Activated CD4-positive, alpha-beta T cell treated with anti-CD3 and anti-CD28 coated beads for 36 hours (primary cell): ENCODE measurements around the gene CORO2A. TPM values are rescaled to one million over a fixed set of nuclear protein-coding genes. Genes with fewer than 3 reads are reported as not detected.
A peak's percentile ranks its signal among the peaks of the same experiment; 100 is the strongest.

Experiments used
- ATAC-seq: fragments of 200-7000 bp; cut with Tn5 transposase; one replicate; pipeline ENCODE4 v1.10.0; 2021; ENCODE audit warnings: mild to moderate bottlenecking, moderate library complexity
- CTCF ChIA-PET: fragments of 350-600 bp; sonication (Branson Sonifier 250); formaldehyde crosslinking; loops from one replicate; lab custom pipeline; 2021; ENCODE audit warnings: antibody characterized with exemption; lab: Charles Lee
- POLR2A ChIA-PET: fragments of 350-600 bp; sonication (Branson Sonifier 250); formaldehyde crosslinking; loops from one replicate; lab custom pipeline; 2021; ENCODE audit warnings: antibody characterized with exemption, inconsistent platforms; lab: Charles Lee
- DNase-seq: peaks from one replicate; pipeline ENCODE4 v3.0.0-alpha.2; 2020
- H3K27ac Mint-ChIP-seq: one replicate; pipeline ENCODE4 v1.8.0; 2021; ENCODE audit warnings: mixed read lengths
- H3K27me3 Mint-ChIP-seq: one replicate; pipeline ENCODE4 v1.8.0; 2021; ENCODE audit warnings: mixed read lengths
- H3K36me3 Mint-ChIP-seq: one replicate; pipeline ENCODE4 v1.8.0; 2021; ENCODE audit warnings: low read depth, mixed read lengths
- H3K4me1 Mint-ChIP-seq: one replicate; pipeline ENCODE4 v1.8.0; 2021; ENCODE audit warnings: mixed read lengths
- H3K4me3 Mint-ChIP-seq: one replicate; pipeline ENCODE4 v1.8.0; 2021; ENCODE audit warnings: mild to moderate bottlenecking, moderate library complexity, mixed read lengths
- H3K9me3 Mint-ChIP-seq: one replicate; pipeline ENCODE4 v1.8.0; 2021; ENCODE audit warnings: low read depth, mixed read lengths
- intact Hi-C, 2 experiments: fragments of 100-400 bp; cut with DNase I in 1 of 2; cut with micrococcal nuclease in 1 of 2; formaldehyde crosslinking; loops; one replicate each; pipeline versions ENCODE4 v1.14.2 to v1.15.1; 2022 to 2024; cut with DNase I, micrococcal nuclease
- total RNA-seq, 2 experiments: library from RNA; stranded (reverse); gene quantifications; one replicate each; pipeline ENCODE4 v1.2.3, GENCODE V29; 2021

CORO2A gene
- total RNA-seq, 2 experiments from 2014 or later = 9.7 to 10.3 TPM

GRCh38 chr9:98191181-98191608 is 1.2 kb downstream of the CORO2A start:
- no peak for ATAC-seq
- POLR2A ChIA-PET = no interaction called here
- H3K27ac Mint-ChIP-seq = peak overlapping the region; percentile 42

GRCh38 chr9:98190757-98191105 is 1.7 kb downstream of the CORO2A start:
- H3K27ac Mint-ChIP-seq = no peak overlapping the region
- peaks cover 29% of the 10 kb centered on the region for H3K4me1 Mint-ChIP-seq
- POLR2A ChIA-PET = interaction anchor here (0.7 kb wide), 1 partner anchor 1201 kb away, joined by 3 read pairs; no protein-coding TSS in a partner anchor
- DNase-seq (no peak), ATAC-seq (no peak)
- intact Hi-C loops = loop anchor here (5.0 to 10.0 kb wide), 4 partner anchors 67 to 604 kb away; partner anchors contain the start of genes ANKS6 (in 1 of the 2), TBC1D2 (in 1 of the 2) and TRMO (in 1 of the 2)
- H3K36me3 Mint-ChIP-seq = no peaks in the 10 kb centered on the region
- H3K9me3 Mint-ChIP-seq = no peaks in the 10 kb centered on the region
- H3K27me3 Mint-ChIP-seq = no peaks in the 10 kb centered on the region
- H3K4me3 Mint-ChIP-seq = peak overlapping the region; percentile 70
- CTCF ChIA-PET = interaction anchor here (1.7 to 1.8 kb wide), 2 partner anchors 14 to 65 kb away, joined by 8 read pairs; partner anchors contain the start of gene TBC1D2

More at GRCh38 chr9:98191181-98191608, 1.2 kb downstream of the CORO2A start:
- CTCF ChIA-PET = interaction anchor here (1.0 to 1.8 kb wide), 3 partner anchors 14 to 70 kb away, joined by 3 to 8 read pairs (median 8); partner anchors contain the start of gene TBC1D2
- peak overlapping the region; percentile 70 for H3K4me3 Mint-ChIP-seq
- no peak for DNase-seq
- no peaks in the 10 kb centered on the region for H3K36me3 Mint-ChIP-seq
- intact Hi-C loops = loop anchor here (5.0 to 10.0 kb wide), 4 partner anchors 66 to 604 kb away; partner anchors contain the start of genes ANKS6 (in 1 of the 2), TBC1D2 (in 1 of the 2) and TRMO (in 1 of the 2)
- H3K9me3 Mint-ChIP-seq = no peaks in the 10 kb centered on the region
- H3K27me3 Mint-ChIP-seq = no peaks in the 10 kb centered on the region
- H3K4me1 Mint-ChIP-seq = peaks cover 29% of the 10 kb centered on the region

DNA sequence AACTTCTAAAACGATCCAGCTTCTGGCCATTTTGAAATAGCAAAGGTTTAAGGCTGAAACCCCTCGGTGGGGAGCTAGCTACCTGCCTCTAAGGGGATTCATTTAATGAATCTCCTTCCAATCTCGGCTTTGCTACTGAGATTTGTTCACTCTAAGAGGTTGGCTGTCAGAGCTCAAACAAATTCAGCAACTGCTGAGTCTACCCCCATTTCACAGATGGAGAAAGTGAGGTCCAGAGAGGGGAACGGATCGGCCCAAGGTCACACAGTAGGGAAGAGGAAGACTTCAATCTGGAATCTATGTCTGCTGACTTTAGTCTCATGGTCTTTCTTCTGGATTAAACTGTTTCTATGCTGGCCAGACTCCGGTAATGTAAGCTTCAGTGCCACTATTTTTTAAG is 3.0 kb downstream of the CORO2A start:
- no peak overlapping the region for H3K27ac Mint-ChIP-seq
- no peaks in the 10 kb centered on the region for H3K9me3 Mint-ChIP-seq
- ATAC-seq = no peak
- CTCF ChIA-PET = interaction anchor here (1.7 kb wide), 1 partner anchor 17 kb away, joined by 6 read pairs; no protein-coding TSS in a partner anchor
- no peak overlapping the region for H3K4me3 Mint-ChIP-seq
- DNase-seq = no peak
- no peaks in the 10 kb centered on the region for H3K27me3 Mint-ChIP-seq
- no peaks in the 10 kb centered on the region for H3K36me3 Mint-ChIP-seq
- intact Hi-C loops = no loop called here
- peaks cover 29% of the 10 kb centered on the region for H3K4me1 Mint-ChIP-seq
- POLR2A ChIA-PET = no interaction called here

GRCh38 chr9:98187926-98188325 is 4.5 kb downstream of the CORO2A start:
- no peak overlapping the region for H3K27ac Mint-ChIP-seq
- no peak for ATAC-seq
- H3K27me3 Mint-ChIP-seq = no peaks in the 10 kb centered on the region
- intact Hi-C loops = no loop called here
- peaks cover 25% of the 10 kb centered on the region for H3K4me1 Mint-ChIP-seq
- no peaks in the 10 kb centered on the region for H3K36me3 Mint-ChIP-seq
- no peaks in the 10 kb centered on the region for H3K9me3 Mint-ChIP-seq
- ChIA-PET POLR2A (no interaction called here), CTCF (interaction anchor here (0.9 to 1.3 kb wide), 2 partner anchors 9 to 11 kb away, joined by 3 to 5 read pairs; no protein-coding TSS in a partner anchor)
- DNase-seq = no peak
- no peak overlapping the region for H3K4me3 Mint-ChIP-seq

- ChIA-PET CTCF (no interaction called here), POLR2A (no interaction called here)
- Mint-ChIP-seq H3K9me3 (no peaks in the 10 kb centered on the region), H3K36me3 (no peaks in the 10 kb centered on the region), H3K27me3 (no peaks in the 10 kb centered on the region), H3K27ac (no peak overlapping the region), H3K4me1 (peaks cover 31% of the 10 kb centered on the region), H3K4me3 (no peak overlapping the region)
- DNase-seq = no peak
- intact Hi-C loops = no loop called here
- ATAC-seq = no peak
These were observed 6.2 kb downstream of the CORO2A start for GRCh38 chr9:98186236-98186635.

DNA sequence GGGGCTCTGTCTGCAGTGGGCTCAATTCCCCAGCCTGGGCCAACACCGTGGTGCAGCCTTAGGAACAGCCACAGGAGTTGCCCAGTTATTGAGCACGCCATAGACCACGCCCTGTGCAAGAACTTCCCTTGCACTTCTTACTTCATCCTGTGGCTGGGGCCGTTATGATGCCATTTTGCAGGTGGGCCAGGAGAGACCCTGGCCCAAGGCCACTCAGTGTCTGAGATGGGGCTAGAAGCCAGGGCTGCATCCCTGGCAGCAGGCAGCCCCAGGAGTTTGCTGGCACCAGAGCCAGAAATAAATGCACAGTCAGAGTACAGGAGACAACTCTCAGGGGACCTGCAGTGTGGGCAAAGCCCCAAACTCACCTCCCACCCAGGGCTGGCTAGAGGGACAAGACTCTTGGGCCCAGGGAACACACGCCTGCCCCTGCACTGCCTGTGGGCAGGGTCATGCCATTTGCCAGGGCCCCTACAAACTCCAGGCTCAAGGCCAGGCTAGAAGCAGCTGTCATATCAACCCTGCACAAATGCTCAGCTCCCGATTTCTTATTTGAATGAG is 6.7 kb downstream of the CORO2A start:
- Mint-ChIP-seq H3K4me3 (no peak overlapping the region), H3K9me3 (no peaks in the 10 kb centered on the region), H3K27me3 (no peaks in the 10 kb centered on the region), H3K4me1 (peaks cover 28% of the 10 kb centered on the region), H3K36me3 (no peaks in the 10 kb centered on the region), H3K27ac (no peak overlapping the region)
- no peak for ATAC-seq
- ChIA-PET POLR2A (no interaction called here), CTCF (interaction anchor here (1.2 kb wide), 1 partner anchor 51 kb away, joined by 4 read pairs; no protein-coding TSS in a partner anchor)
- no peak for DNase-seq
- intact Hi-C loops = no loop called here

GRCh38 chr9:98185021-98185567 is 7.3 kb downstream of the CORO2A start:
- Mint-ChIP-seq H3K27me3 (no peaks in the 10 kb centered on the region), H3K36me3 (no peaks in the 10 kb centered on the region)
- intact Hi-C loops = no loop called here

DNA sequence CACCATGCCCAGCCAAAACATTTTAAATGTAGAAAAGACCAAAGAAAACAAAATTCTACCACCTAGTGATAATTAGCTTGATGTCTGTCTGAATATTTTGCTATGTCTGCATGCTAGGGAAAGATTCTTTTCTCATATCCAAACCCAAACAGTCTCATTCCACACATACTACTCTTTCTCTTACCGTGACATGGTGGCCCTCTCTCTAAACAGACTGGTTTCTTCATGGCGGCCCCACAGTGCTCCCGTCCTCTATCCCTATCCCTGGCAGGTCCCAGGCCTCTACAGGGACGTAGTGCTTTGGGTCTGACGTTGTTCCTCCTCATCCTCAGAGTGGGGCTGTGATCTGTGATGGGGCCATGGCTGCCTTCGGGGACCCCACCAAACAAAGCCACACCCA is 8.1 kb downstream of the CORO2A start:
- H3K27ac Mint-ChIP-seq = no peak overlapping the region
- H3K36me3 Mint-ChIP-seq = no peaks in the 10 kb centered on the region
- ATAC-seq = no peak
- H3K4me3 Mint-ChIP-seq = no peak overlapping the region
- ChIA-PET CTCF (interaction anchor here (0.8 to 1.2 kb wide), 4 partner anchors 19 to 95 kb away, joined by 3 to 4 read pairs (median 3); no protein-coding TSS in a partner anchor), POLR2A (no interaction called here)
- no peaks in the 10 kb centered on the region for H3K27me3 Mint-ChIP-seq
- intact Hi-C loops = no loop called here
- DNase-seq = no peak
- peaks cover 33% of the 10 kb centered on the region for H3K4me1 Mint-ChIP-seq
- no peaks in the 10 kb centered on the region for H3K9me3 Mint-ChIP-seq

More at GRCh38 chr9:98185021-98185567, 7.3 kb downstream of the CORO2A start:
- no peaks in the 10 kb centered on the region for H3K9me3 Mint-ChIP-seq
- ChIA-PET POLR2A (no interaction called here), CTCF (interaction anchor here (0.8 to 1.2 kb wide), 4 partner anchors 19 to 94 kb away, joined by 3 to 4 read pairs (median 3); no protein-coding TSS in a partner anchor)
- DNase-seq (no peak), ATAC-seq (no peak)
- no peak overlapping the region for H3K4me3 Mint-ChIP-seq
- no peak overlapping the region for H3K27ac Mint-ChIP-seq
- H3K4me1 Mint-ChIP-seq = peaks cover 30% of the 10 kb centered on the region

GRCh38 chr9:98182889-98183599 is 9.4 kb downstream of the CORO2A start:
- peaks cover 25% of the 10 kb centered on the region for H3K4me1 Mint-ChIP-seq
- ATAC-seq (no peak), DNase-seq (no peak)
- H3K4me3 Mint-ChIP-seq = no peak overlapping the region
- no peaks in the 10 kb centered on the region for H3K9me3 Mint-ChIP-seq
- ChIA-PET POLR2A (no interaction called here), CTCF (no interaction called here)
- intact Hi-C loops = no loop called here
- H3K27ac Mint-ChIP-seq = no peak overlapping the region
- H3K36me3 Mint-ChIP-seq = no peaks in the 10 kb centered on the region
- no peaks in the 10 kb centered on the region for H3K27me3 Mint-ChIP-seq

- DNase-seq (no peak), ATAC-seq (no peak)
- no peaks in the 10 kb centered on the region for H3K36me3 Mint-ChIP-seq
- no peak overlapping the region for H3K4me3 Mint-ChIP-seq
- no peaks in the 10 kb centered on the region for H3K27me3 Mint-ChIP-seq
- no peaks in the 10 kb centered on the region for H3K9me3 Mint-ChIP-seq
- ChIA-PET CTCF (interaction anchor here (1.2 kb wide), 1 partner anchor 27 kb away, joined by 3 read pairs; no protein-coding TSS in a partner anchor), POLR2A (no interaction called here)
- no peak overlapping the region for H3K27ac Mint-ChIP-seq
- peaks cover 20% of the 10 kb centered on the region for H3K4me1 Mint-ChIP-seq
- intact Hi-C loops = no loop called here
These were observed 10.2 kb downstream of the CORO2A start for GRCh38 chr9:98182069-98182820.

- Mint-ChIP-seq H3K9me3 (no peaks in the 10 kb centered on the region), H3K4me3 (no peak overlapping the region), H3K27me3 (no peaks in the 10 kb centered on the region), H3K27ac (no peak overlapping the region), H3K4me1 (peaks cover 20% of the 10 kb centered on the region), H3K36me3 (no peaks in the 10 kb centered on the region)
- ChIA-PET POLR2A (interaction anchor here (0.5 kb wide), 1 partner anchor 55 kb away, joined by 12 read pairs; no protein-coding TSS in a partner anchor), CTCF (interaction anchor here (1.2 kb wide), 1 partner anchor 27 kb away, joined by 3 read pairs; no protein-coding TSS in a partner anchor)
- no peak for ATAC-seq
- no peak for DNase-seq
- intact Hi-C loops = no loop called here
These were observed 10.7 kb downstream of the CORO2A start for GRCh38 chr9:98181746-98182068.
